ENCODE measurements around the gene ZNF324B.

DNA sequence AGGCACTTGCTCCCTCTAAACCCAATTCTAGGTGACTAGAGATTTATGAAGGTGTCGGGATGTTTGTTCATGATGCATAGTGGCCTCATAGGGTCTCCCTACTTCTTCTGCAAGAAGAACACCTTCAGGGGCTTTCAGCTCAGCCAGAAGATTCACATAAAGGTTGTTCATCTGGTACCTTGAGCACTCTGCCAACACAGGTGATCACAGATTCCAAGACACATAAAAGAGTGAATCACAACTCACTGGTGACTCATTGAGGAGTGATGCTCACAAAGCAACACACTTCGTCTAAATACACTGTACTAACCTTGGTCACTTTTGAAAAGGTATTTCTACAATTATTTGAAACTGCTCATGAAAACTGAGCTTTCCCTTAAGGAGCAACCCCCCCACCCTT lies 8.6 kb downstream of the ZNF324B start:
- TF ChIP-seq, protein P1, sequence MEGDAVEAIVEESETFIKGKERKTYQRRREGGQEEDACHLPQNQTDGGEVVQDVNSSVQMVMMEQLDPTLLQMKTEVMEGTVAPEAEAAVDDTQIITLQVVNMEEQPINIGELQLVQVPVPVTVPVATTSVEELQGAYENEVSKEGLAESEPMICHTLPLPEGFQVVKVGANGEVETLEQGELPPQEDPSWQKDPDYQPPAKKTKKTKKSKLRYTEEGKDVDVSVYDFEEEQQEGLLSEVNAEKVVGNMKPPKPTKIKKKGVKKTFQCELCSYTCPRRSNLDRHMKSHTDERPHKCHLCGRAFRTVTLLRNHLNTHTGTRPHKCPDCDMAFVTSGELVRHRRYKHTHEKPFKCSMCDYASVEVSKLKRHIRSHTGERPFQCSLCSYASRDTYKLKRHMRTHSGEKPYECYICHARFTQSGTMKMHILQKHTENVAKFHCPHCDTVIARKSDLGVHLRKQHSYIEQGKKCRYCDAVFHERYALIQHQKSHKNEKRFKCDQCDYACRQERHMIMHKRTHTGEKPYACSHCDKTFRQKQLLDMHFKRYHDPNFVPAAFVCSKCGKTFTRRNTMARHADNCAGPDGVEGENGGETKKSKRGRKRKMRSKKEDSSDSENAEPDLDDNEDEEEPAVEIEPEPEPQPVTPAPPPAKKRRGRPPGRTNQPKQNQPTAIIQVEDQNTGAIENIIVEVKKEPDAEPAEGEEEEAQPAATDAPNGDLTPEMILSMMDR (IDR thresholded peaks at IDR 0.05; ENCODE audit: borderline replicate concordance, extremely low read depth, low read length, poor library complexity, severe bottlenecking): no peak
- TF ChIP-seq EZH2 (IDR thresholded peaks at IDR 0.05; ENCODE audit: borderline replicate concordance, low read depth, low read length, severe bottlenecking): no peak

Measured in DND-41 (cell line).